ENCODE data around the gene ENOSF1. TPM values are rescaled to one million over a fixed set of nuclear protein-coding genes. Genes with fewer than 3 reads are reported as not detected.
"Not testable (repeated sequence)": the region's sequence is repeated elsewhere in the genome, so short reads cannot be mapped to it uniquely, and the experiment has no call there.

The ENOSF1 gene
- total and polyA plus RNA-seq, 8 donors = 24.0 to 114 (median 70.5) TPM

DNA sequence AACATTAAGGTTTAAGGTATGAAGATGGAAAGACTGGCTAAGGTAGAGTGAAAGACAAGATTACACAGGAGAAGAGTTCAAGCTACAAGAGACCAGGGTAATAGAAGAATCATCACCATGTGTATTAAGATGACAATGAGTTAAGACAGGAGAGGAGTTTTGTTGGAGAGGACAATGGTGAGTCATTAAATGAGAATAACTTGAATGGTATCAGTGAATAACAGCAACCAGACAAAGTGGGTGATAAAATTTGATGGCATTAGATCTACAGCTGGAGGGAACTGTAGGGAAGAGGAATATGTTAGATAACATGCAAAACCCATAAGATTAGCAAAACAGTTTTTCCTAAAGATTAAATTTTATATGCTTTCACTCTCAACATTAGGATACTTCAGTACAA, 18.8 kb upstream of the ENOSF1 start:
- H3K4me3 ChIP-seq = no peak overlapping the region
- no peak overlapping the region for H3K27ac ChIP-seq
- H3K36me3 ChIP-seq = peaks cover 20 to 71% (median 57%) of the 10 kb centered on the region in 4 donors
- no peaks in the 10 kb centered on the region for H3K27me3 ChIP-seq
- no peak for TF ChIP-seq POLR2AphosphoS5 (IDR thresholded peaks at IDR 0.05)
- TF ChIP-seq POLR2A (IDR thresholded peaks at IDR 0.05) = no peak
- TF ChIP-seq EP300 (IDR thresholded peaks at IDR 0.05) = no peak
- TF ChIP-seq, protein P1, sequence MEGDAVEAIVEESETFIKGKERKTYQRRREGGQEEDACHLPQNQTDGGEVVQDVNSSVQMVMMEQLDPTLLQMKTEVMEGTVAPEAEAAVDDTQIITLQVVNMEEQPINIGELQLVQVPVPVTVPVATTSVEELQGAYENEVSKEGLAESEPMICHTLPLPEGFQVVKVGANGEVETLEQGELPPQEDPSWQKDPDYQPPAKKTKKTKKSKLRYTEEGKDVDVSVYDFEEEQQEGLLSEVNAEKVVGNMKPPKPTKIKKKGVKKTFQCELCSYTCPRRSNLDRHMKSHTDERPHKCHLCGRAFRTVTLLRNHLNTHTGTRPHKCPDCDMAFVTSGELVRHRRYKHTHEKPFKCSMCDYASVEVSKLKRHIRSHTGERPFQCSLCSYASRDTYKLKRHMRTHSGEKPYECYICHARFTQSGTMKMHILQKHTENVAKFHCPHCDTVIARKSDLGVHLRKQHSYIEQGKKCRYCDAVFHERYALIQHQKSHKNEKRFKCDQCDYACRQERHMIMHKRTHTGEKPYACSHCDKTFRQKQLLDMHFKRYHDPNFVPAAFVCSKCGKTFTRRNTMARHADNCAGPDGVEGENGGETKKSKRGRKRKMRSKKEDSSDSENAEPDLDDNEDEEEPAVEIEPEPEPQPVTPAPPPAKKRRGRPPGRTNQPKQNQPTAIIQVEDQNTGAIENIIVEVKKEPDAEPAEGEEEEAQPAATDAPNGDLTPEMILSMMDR (IDR thresholded peaks at IDR 0.05) = no peak
- DNase-seq = no peak
- no peaks in the 10 kb centered on the region for H3K4me1 ChIP-seq
- no peaks in the 10 kb centered on the region for H3K9me3 ChIP-seq
- intact Hi-C loops (cut with DNase I; ENCODE audit: low total_unique reads) = no loop called here

DNA sequence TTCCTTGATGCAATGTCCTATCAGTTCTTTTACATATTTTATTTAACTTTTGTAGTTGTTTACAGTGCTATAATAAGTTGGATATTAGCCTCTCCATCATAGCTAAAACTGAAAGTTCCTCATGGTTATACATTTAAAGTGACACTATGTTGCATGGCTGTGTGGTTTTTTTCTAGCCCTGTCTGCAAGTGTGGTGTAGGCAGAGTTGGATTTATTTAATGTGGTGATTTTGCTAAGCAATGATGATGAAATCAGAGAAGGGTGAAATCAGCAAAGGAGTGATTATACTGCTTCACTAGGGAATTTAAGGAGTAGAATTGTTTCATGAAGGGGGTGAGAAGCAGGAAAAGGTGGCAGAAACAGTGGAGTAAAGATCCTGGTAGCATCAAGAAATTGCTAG, 18.3 kb upstream of the ENOSF1 start:
- Histone ChIP-seq H3K9me3 (no peaks in the 10 kb centered on the region), H3K27ac (no peak overlapping the region), H3K36me3 (peaks cover 15 to 71% (median 57%) of the 10 kb centered on the region in 4 donors), H3K27me3 (no peaks in the 10 kb centered on the region), H3K4me1 (no peaks in the 10 kb centered on the region), H3K4me3 (no peak overlapping the region)
- intact Hi-C loops (cut with DNase I; ENCODE audit: low total_unique reads) = no loop called here
- no peak for TF ChIP-seq EP300 (IDR thresholded peaks at IDR 0.05)
- TF ChIP-seq POLR2A (IDR thresholded peaks at IDR 0.05) = no peak
- TF ChIP-seq, protein P1 (IDR thresholded peaks at IDR 0.05) = no peak
- TF ChIP-seq POLR2AphosphoS5 (IDR thresholded peaks at IDR 0.05) = no peak
- no peak for DNase-seq

DNA sequence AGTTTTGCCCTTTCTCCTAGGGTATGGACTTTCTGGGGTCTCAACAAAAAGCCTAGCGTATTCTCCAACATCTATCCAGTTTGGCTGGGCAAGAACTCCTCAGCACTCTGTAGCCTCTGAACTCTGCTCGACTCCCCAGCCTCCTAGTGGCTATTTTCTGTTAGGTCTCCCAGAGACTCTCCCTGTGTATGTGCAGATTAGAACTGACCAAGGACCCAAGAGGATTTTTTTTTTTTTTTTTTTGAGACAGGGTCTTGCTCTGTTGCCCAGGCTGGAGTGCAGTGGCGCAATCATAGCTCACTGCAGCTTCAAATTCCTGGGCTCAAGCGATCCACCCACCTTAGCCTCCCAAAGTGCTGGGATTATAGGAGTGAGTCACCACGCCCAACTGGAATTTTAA, 17.7 kb upstream of the ENOSF1 start:
- H3K9me3 ChIP-seq; intact Hi-C loops (cut with DNase I; ENCODE audit: low total_unique reads); H3K4me3 ChIP-seq; H3K4me1 ChIP-seq; H3K27me3 ChIP-seq; H3K27ac ChIP-seq; DNase-seq: not testable (repeated sequence)
- 88 to 95% (median 94%) methylated on average over 5 of the region's 5 CpGs for WGBS, 5 donors
- peaks cover 9 to 67% (median 53%) of the 10 kb centered on the region in 4 donors for H3K36me3 ChIP-seq

DNA sequence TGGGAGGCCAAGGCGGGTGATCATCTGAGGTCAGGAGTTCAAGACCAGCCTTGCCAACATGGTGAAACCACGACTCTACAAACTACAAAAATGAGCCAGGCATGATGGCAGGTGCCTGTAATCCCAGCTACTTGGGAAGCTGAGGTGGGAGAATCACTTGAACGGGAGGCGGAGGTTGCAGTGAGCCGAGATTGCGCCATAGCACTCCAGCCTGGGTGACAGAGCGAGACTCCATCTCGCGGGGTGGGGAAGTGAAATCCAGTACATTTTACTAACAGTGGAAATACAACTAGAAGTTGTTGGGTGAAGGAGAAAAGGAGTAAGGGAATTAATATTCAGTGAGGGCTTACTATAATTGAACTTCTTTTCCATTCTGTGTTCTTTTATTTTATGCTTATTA, 13.2 kb upstream of the ENOSF1 start:
- H3K36me3 ChIP-seq = peaks cover 0 to 43% (median 31%) of the 10 kb centered on the region in 4 donors
- 92 to 95% (median 93%) methylated on average over 9 of the region's 9 CpGs for WGBS, 5 donors
- no peak for DNase-seq
- H3K27me3 ChIP-seq = no peaks in the 10 kb centered on the region
- no peak overlapping the region for H3K27ac ChIP-seq
- no peaks in the 10 kb centered on the region for H3K4me1 ChIP-seq
- no peak overlapping the region for H3K4me3 ChIP-seq
- intact Hi-C loops (cut with DNase I; ENCODE audit: low total_unique reads) = no loop called here
- H3K9me3 ChIP-seq = no peaks in the 10 kb centered on the region
- TF ChIP-seq, protein P1 (IDR thresholded peaks at IDR 0.05) = no peak
- TF ChIP-seq POLR2A (IDR thresholded peaks at IDR 0.05) (no peak), POLR2AphosphoS5 (IDR thresholded peaks at IDR 0.05) (no peak), EP300 (IDR thresholded peaks at IDR 0.05) (no peak)

DNA sequence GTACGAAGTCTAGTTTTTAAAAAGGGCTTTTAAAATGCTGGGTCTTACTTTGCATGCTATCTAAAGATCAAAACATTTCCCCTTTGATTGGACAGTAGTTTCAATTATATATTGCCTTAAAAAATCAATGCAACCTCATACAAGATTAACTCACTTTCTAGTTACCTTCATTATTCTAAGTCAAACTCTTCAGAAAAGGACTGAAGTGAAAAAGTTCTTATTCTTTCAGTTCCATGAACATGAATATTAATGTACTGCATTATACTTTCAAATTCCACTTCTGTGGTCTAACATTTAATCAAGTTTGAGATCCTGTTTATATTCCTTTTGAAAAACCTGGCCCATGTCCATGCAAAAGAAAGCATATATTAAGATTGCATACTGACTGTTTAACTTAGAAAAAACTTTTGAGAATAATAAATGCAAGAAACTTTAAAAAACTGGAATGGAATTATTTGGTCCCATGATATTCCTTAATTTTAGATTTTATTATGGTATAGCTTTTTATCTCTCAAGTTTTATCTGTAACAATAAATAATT, 11.2 kb upstream of the ENOSF1 start:
- H3K9me3 ChIP-seq = no peaks in the 10 kb centered on the region
- H3K4me1 ChIP-seq = no peaks in the 10 kb centered on the region
- DNase-seq = no peak
- 83 to 96% (median 94%) methylated on average over 1 of the region's 1 CpG for WGBS, 5 donors
- peaks cover 0 to 32% (median 26%) of the 10 kb centered on the region in 4 donors for H3K36me3 ChIP-seq
- TF ChIP-seq, protein P1 (IDR thresholded peaks at IDR 0.05) = no peak
- TF ChIP-seq POLR2A (IDR thresholded peaks at IDR 0.05) = no peak
- H3K27ac ChIP-seq = no peak overlapping the region
- H3K4me3 ChIP-seq = no peak overlapping the region
- intact Hi-C loops (cut with DNase I; ENCODE audit: low total_unique reads) = no loop called here
- no peaks in the 10 kb centered on the region for H3K27me3 ChIP-seq

All from stomach (tissue), 9 donors.